IPS DF 4.7 (cell line): ENCODE results near the gene CELSR1.
"Not testable (repeated sequence)": the region's sequence is repeated elsewhere in the genome, so short reads cannot be mapped to it uniquely, and the experiment has no call there.

Experiments
- DNase-seq: peaks from one replicate; pipeline ENCODE4 v3.0.0-alpha.2; 2013; ENCODE audit warnings: low spot score; ENCODE audit errors: extremely low read depth

Gene CELSR1

DNA sequence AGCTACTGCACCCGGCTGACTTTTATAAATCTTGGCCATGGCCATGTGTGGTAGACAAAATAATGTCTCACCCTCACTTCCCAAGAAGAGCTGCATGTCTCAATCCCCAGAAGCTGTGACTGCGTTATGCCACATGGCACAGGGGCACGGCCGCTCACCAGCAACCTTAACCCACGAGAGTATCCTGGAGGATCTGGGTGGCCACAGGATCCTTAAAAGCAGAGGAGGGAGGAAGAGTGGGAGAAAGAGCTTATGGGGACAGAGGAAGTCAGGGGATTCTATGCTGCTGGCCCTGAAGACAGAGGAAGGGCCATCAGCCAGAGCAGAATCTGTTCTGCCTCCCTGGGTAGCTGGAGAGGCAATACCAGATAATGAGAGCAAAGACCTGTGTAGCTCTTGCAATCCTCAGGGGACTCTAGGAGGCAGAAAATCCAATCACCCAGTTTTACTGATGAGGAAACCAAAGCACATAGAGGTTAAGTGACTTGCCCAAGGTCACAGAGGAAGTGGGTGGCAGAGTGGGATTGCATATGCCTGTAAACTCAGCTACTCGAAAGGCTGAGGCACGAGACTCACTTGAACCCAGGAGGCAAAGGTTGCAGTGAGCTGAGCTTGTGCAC, 55.3 kb downstream of the CELSR1 start:
- DNase-seq: no peak

DNA sequence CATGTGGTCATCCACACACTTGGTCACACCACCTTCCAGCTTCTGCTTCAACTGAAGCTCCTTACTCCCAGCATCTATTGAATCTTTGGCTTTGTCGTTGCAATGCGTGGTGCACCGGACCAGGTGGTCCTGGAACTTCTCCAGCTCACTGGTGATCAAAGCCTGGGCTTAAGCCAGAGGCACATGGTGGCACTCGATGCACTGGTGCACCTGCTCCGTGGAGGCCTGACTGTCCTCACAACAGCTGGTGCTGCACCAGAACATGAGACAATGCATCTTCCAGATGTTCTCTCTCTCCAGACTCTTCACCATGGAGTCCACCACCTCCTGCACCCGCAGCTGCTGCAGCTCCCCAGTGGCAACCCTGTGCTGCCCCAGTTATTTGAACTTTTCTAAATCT, 56.0 kb downstream of the CELSR1 start:
- no peak for DNase-seq

DNA sequence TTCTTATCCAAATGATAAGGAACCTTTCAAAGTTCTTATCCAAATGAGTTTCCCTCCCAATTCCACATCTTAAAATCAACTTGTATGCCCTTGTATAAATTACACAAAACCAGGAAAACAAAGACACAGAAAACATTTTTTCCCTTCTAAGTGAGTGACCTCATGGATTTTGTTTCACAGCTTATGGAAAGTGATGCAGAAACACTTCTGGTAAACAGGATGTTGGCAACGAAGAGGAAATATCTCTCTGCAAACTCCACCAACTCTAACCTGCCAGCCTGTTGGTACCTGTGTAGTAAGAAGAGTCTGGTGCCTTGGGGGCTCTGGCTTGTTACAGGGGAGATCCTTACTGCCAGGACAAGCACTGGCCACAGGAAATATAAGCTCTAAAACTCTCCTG, 57.0 kb downstream of the CELSR1 start:
- no peak for DNase-seq

DNA sequence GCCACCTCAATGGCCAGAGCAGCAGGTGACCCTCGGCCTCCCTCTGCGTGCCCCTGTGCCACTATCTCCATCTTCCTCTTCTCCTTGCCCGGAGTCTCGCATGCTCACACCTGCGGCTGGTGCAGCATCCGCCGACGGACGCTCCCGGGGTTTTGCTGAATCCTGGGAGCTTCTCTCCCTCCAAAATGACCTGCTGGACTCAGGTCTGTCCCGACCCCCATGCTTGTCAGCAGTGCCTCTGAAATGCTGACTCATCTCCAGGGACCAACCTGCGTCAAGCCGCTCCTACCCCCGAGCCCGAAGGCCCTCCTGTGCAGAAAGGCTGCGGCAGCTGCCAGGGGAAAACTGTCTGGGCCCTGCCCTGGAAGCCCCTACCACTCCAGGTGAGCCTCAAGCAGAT, 58.4 kb downstream of the CELSR1 start:
- DNase-seq: no peak

DNA sequence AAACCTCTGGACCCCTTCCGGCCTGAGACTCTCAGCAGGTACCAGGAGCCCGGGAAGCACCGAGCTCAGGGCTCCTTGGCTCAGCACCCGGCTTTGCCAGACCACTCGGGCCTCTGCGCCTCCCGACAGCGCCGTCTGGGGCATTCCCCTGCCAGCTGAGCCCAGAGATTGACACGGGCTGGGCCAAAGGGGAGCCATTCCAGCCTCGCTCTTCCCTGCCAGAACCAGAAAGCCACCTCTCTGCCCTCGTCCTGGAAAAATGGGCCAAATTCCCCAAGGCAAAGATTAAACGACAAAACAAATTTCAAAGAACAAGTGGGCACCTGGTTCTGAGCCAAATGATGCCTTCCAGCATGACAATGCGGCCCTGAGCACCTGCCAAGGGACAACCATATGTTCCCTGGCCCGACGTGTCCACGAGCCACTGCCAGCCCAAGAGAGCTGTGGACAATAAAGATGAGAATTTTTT, 59.3 kb downstream of the CELSR1 start:
- no peak for DNase-seq

DNA sequence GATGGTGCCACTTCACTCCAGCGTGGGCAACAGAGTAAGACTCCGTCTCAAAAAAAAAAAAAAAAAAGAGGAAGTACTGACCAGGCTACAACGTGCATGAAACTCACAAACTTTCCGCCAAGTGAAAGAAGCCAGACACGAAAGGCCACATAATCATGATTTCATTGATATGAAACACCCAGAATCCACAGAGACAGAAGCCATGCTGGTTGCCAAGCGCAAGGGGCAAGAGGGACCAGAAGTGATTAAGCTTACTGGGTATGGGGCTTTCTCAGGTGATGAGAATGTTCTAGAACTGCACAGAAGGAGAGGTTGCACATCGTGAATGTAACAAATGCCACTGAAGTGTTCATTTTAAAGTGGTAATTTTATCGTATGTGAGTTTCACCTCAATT, 60.9 kb downstream of the CELSR1 start:
- no peak for DNase-seq

DNA sequence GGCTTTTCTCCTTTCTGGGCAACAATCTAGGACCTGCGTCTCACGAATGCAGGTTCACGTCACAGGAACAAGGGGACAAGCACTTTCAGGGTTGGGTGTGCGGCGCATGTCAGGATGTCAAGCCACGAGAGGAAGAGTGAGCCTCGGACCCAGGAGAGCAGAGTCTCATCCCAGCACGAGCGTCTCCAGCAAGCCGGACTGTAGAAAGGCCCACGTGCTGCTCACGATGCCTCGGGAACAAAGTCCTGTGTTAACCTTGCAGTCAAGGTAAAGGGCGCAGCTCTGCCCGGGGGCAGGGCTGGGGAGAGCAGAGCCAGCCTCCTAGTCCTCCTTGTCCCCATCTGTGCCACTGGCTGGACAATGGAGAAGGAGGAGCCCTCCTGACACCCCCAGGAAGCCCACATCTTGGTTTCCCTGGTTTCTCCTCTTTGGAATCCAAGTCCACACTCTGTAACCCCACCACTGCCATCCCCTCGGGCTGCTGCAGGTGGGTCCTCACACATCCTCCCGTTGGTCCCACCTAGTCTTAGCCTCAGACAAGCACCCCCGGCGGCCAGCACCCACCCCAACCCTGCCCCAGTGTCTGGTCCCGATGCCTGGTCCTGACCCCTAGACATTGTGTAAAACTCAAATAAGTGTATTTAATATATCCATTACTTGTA, 63.4 kb downstream of the CELSR1 start:
- no peak for DNase-seq

DNA sequence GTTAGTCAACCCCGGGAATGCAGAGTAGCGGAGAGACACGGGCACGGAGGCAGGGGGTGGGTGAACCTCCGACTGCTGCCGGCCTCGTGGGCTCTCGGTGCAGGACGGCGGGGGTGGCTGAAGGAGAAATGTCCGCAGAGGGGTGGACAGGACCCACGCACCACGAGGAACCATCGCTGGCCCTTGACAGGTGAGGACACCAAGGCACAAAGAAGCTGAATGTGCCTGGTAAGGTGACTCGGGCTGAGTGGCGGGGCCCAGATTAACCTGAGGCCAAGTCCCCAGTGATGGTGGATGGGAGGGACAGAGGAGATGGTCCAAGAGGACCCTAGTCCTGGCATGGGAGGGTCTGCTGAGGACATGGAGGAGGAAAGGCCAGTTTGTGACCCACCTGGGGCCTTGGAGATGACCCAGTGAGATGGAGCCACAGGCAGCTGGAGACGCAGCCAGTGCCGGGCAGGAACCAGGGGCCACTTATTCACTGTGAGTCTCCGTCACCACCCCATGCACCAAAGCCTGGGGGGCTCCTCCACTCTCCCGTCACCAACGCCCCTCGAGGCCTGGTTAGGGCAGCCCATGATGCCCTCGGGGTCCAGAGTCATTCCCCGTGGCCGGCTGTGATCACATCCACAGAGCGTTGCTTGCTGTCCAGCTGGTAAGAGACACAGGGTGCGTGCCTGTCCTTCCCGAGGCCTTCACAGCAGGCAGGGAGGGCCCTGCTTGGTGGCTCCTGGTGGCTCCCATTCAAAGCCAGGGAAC, 64.2 kb downstream of the CELSR1 start:
- DNase-seq: no peak

DNA sequence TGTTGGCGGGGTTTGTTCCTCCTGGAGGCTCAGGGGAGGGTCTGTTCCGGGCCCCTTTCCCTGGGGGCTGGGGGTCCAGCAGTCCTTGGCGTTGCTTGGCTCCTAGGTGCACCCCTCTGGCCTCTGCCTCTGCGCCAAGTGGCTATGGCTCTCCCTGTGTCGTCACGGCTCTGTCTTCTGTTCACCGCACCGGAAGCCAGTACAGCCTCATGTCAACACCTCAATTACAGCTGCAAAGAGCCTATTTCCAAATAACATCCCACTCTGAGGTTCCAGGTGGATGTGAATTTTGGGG, 64.8 kb downstream of the CELSR1 start:
- no peak for DNase-seq

DNA sequence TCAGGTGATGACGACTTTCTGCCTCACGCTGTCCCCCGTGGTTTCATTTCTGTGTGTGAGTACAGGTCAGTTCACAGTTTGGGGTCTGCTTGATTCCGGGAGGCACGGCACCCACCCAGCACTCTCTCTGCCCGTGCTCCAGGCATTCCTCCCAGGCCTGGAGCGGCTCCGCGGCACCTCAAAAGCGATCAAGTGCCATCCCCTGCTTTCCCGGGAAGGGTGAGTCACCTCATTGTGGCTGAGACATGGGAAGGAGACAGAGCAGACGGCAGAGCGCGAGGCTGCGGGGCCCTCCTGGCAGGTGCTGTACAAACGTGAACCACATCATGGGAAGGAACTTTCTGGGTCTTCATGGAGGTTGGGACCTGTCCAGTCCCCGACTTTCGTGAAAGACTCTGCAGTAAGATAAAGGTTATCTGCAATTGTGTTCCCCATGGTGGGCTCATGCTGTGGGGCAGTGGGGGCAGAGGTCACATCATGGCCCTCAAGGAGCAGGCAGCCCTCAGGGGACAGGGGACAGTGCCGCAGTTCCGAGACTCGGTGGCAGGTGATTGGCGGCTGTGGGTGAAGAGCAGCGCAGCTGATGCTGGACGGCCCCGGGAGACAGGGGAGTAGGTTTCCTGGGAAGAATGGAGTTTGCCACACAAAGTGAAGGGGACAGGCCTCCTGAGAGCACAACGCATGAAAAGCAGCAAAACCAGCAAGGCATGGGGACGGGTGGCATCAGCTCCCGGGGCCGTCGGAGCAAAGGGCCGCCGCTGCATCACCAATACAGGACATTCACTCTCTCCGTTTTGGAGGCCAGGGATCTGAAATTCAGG, 65.3 kb downstream of the CELSR1 start:
- DNase-seq: no peak

DNA sequence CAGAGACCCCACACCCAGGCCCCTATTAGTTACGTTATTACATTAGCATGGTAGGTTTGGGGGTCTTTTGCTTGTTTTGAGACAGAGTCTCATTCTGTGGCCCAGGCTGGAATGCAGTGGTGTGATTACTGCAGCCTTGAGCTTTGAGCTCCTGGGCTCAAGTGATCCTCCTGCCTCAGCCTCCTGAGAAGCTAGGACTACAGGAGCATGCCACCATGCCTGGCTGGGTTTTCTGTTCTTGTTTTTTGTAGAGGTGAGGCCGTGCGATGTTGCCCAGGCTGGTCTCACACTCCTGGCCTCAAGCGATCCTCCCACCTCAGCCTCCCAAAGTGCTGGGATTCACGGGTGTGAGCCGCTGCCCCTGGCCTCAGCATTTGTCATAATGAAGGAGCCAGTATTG, 66.1 kb downstream of the CELSR1 start:
- not testable (repeated sequence) for DNase-seq

DNA sequence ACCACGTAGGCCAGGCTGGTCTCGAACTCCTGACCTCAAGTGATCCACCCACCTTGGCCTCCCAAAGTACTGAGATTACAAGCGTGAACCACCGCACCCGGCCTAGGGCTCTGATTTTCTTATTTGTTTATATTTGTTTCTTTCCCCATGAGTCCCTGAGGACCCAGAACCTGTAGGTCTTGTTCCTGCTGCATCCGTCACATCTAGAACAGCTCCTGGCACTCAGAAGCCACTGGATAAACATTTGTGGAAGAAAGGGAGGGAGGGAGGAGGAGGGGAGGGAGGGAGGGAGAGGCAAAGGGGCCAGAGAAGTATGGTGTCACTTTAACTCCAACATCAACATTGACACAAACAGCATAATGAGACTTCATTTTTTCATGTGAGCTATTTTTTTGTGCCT, 67.7 kb downstream of the CELSR1 start:
- DNase-seq: no peak

DNA sequence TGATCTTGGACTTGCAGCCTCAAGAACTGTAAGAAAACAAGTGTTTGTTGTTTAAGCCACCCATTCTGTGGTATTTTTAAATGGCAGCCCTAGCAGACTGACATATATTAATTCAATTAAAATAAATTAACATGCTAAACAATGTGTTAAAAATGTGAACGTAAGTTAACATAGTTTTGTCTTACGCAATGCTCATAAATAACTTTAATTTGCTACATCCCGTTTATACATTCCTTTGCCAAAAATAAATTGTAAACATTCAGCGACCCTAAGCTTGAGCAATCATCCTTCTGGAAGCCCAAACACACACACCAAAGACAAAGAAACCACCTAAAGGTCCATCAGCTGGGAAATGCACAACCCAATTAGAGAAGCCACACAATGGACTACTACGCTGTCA, 70.4 kb downstream of the CELSR1 start:
- DNase-seq: no peak

DNA sequence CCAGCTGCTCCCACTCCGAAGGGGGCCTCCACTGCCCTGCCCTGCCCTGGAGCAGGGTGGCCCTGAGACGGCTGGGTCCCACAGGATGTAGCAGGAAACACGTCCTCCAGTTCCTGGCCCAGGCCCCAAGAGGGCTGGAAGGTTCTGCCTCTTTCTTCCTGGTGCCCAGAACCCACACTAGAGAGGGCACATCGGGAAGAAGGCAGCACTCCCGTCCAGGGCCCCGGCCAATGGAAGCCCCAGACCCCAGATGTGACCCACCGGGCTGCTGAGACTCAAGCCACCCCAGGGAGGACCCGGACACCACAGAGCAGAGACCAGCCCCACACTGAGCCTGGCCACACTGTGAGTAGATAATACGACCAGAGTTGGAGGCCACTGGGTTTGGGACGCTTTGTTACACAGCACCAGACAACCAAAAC, 71.2 kb downstream of the CELSR1 start:
- no peak for DNase-seq

DNA sequence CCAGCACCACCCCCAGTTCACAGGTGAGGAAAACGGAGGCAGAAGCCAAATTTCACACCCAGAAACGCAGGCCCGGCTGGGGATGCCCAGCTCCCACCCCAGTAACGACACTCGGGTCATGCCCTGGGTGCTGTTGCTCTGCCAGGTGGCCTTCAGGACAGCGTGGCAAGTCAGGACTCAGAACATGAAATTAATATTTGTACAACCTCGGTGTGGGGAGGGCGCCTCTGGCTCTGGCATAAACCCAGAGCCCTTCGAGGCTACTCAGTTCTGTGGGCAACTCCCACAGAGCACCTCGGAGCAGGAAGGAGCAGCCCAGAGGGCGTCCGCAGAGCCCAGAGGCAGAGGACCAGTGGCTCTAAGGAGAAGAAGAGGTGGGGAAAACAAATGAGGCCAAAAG, 71.6 kb downstream of the CELSR1 start:
- no peak for DNase-seq

DNA sequence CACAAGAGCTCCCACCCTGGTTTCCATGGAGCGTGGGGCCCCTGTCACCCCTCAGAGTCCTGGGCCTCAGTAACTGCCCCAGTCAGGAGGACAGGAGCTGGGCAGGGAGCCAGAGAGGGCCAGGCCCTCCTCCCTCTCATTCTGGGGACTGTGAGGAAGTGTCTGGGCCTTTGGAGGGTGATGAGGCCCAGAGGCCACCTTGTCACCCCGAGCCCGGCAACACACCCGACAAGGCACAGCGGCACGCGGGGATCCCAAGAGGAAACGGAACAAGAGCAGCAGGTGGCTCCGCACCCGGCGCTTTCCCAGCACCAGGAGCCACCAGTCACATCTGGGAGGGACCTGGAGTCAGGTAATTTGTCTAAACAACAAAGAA, 72.1 kb downstream of the CELSR1 start:
- no peak for DNase-seq

DNA sequence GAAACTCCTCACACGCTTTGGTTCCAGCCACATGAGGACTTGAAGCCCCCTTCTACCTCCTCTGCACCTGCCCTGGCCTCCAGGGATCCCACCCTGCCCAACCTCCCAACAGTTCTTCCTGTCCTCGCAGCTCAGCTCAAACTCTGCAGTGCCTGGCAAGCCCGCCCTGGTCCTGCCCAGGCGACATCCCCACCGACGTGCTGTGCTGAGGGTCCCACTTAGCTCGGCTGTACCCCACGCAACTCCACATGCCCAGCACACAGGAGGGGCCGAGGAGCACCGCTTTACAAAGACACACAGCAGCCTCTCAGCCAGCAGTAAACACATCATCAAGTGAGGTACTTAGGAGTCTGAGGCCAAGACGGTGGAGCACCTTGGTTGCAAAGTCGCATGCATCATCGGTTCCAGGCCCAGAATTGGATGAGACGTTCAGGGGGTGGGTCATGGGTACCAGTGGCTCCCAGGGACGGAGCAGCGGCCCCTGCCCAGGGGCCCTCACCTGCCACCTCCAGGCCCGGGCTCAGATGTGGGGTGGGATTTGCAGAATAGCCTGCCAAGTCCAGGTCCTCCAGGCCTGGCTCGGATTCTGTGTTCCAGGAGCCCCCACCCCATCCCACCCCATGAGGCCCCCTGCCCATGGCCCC, 72.6 kb downstream of the CELSR1 start:
- DNase-seq: no peak

DNA sequence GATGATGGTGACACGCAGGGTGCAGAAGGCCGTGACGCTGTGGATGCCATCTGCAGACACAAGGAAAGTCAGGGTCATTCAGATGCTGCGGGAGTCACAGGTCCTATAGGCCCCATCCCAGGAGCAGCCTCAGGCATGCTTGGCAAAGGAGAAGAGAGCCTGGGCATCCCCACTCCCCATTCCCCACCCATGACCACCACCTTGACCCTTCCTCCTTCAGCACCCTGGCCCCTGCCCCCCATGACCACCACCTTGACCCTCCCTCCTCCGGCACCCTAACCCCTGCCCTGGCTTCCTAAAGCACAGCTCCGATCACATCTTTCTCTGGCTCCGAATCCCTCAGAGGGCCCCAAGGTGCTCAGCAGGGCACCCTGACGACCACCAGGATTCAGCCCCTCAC, 73.1 kb downstream of the CELSR1 start:
- no peak for DNase-seq

DNA sequence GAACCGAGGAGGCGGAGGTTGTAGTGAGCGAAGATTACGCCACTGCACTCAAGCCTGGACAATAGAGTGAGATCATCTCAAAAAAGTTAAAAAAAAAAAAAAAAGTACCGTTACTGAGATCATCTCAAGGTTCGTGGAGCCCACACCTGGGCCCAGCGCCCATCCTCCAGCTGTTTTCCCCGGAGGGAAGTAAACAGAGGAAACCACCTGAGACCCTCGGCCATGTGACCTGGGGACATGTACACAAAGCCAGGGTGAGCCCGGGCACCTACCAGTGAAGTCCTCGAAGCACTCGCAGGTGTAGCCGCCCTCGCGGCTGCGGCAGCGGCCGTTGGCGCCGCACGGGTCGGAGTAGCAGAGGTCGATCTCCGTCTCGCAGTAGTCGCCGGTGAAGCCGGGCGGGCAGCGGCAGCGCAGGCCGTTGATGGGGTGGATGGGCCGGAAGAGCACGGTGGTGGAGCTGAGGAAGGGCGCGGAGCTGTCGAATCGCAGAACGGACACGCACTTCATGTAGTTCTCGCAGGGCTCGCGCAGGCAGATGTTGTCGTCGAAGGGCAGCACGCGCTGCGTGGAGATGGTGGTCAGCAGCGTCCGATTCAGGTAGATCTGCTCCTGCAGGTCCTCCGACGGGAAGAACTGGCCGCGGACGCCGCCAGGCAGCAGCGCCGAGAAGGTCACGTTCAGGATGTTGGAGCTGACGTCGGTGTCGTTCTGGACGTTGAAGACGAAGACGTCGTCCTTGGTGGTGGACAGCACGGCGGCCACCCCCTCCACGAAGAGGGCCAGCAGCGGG, 73.8 kb downstream of the CELSR1 start:
- no peak for DNase-seq

DNA sequence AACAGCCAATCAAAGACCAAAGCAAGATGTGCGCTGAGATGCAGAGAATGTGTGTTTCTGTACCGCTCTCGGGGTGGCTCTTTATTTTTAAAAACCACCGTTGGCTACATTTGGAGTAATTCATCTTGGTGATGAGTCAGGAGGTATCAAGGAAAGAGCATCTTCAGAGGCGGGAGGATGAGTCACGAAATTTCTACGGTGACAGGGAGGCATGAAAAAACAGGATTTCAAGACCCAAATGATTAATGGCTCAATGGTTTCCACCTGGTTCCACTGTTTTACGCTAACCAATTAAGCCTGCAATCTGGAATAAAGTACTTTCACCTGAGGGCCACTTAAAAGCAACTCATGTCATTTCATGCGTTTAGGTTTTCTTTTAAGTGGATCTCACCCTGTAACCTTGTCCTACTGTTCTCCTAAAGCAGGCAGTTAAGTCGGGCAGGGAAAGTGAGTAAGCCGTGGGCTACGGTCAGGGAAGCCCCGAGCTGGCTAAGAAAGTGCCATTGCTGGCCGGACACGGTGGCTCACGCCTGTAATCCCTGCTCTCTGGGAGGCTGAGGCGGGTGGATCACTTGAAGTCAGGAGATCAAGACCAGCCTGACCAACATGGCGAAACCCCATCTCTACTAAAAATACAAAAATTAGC, 74.6 kb downstream of the CELSR1 start:
- no peak for DNase-seq
